Neuronal stem cell (in vitro differentiated cells): Measurements from ENCODE around the gene CSRNP2.
"Not testable (repeated sequence)": the region's sequence is repeated elsewhere in the genome, so short reads cannot be mapped to it uniquely, and the experiment has no call there.

Experiments used
- DNase-seq: peaks from one replicate; pipeline ENCODE4 v3.0.0-alpha.2; 2013; ENCODE audit warnings: low spot score
- H2AFZ ChIP-seq: one replicate; pipeline ENCODE4 v1.6.1; 2013; ENCODE audit warnings: mild to moderate bottlenecking, low read length, inconsistent platforms
- H2AK5ac ChIP-seq: 2 replicates; pipeline ENCODE4 v1.6.1; 2013; ENCODE audit warnings: low read depth, mild to moderate bottlenecking, inconsistent platforms, low read length, moderate library complexity, mixed read lengths
- H2BK120ac ChIP-seq: 2 replicates; pipeline ENCODE4 v1.6.1; 2013; ENCODE audit warnings: low read depth, mild to moderate bottlenecking, inconsistent platforms, low read length, moderate library complexity, mixed read lengths
- H2BK12ac ChIP-seq: one replicate; pipeline ENCODE4 v1.6.1; 2013; ENCODE audit warnings: low read length, inconsistent platforms
- H2BK15ac ChIP-seq: 2 replicates; pipeline ENCODE4 v1.6.1; 2013; ENCODE audit warnings: mild to moderate bottlenecking, low read length, inconsistent platforms, mixed read lengths
- H2BK5ac ChIP-seq: one replicate; pipeline ENCODE4 v1.6.1; 2013; ENCODE audit warnings: inconsistent platforms, mild to moderate bottlenecking, low read length, moderate library complexity
- H3K14ac ChIP-seq: one replicate; pipeline ENCODE4 v1.6.1; 2013; ENCODE audit warnings: low read length, inconsistent platforms
- H3K18ac ChIP-seq: 2 replicates; pipeline ENCODE4 v1.6.1; 2013; ENCODE audit warnings: low read length, inconsistent platforms
- H3K23ac ChIP-seq: 2 replicates; pipeline ENCODE4 v1.6.1; 2013; ENCODE audit warnings: low read depth, mild to moderate bottlenecking, mixed read lengths, low read length, inconsistent platforms; ENCODE audit not compliant: poor library complexity
- H3K27ac ChIP-seq: replicated peaks from 3 replicates; pipeline ENCODE4 v1.5.1; 2013; ENCODE audit warnings: low read length, inconsistent platforms
- H3K27me3 ChIP-seq, 3 experiments: 2 replicates each; pipeline ENCODE4 v1.6.1; 2013; ENCODE audit warnings: low read length in 3 of 3, mild to moderate bottlenecking in 2 of 3, inconsistent platforms in 1 of 3, low read depth in 1 of 3, mixed read lengths in 1 of 3, moderate library complexity in 1 of 3; ENCODE audit not compliant: control insufficient read depth in 3 of 3, insufficient read depth in 3 of 3
- H3K36me3 ChIP-seq, 2 donors: replicated peaks in 1 of 2; 2 replicates each; pipeline ENCODE4 v1.6.1; 2013; ENCODE audit warnings: low read length in 2 of 2; ENCODE audit not compliant: control insufficient read depth in 2 of 2, insufficient read depth in 2 of 2
- H3K4ac ChIP-seq: 2 replicates; pipeline ENCODE4 v1.6.1; 2013; ENCODE audit warnings: inconsistent platforms, mild to moderate bottlenecking, low read length, moderate library complexity
- H3K4me1 ChIP-seq, 2 donors: 1 replicate in 1 of 2; 2 replicates in 1 of 2; pipeline ENCODE4 v1.6.1; 2013; ENCODE audit warnings: low read length in 2 of 2, low read depth in 1 of 2; ENCODE audit not compliant: control insufficient read depth in 2 of 2, insufficient read depth in 1 of 2
- H3K4me2 ChIP-seq: one replicate; pipeline ENCODE4 v1.6.1; 2013; ENCODE audit warnings: mild to moderate bottlenecking, low read length, inconsistent platforms; ENCODE audit not compliant: insufficient read depth, poor library complexity, severe bottlenecking
- H3K4me3 ChIP-seq, 2 donors: 2 replicates each; pipeline ENCODE4 v1.5.1; 2013; ENCODE audit warnings: low read length in 2 of 2, mild to moderate bottlenecking in 2 of 2, inconsistent platforms in 1 of 2, moderate library complexity in 1 of 2
- H3K79me1 ChIP-seq: one replicate; pipeline ENCODE4 v1.6.1; 2013; ENCODE audit warnings: low read depth, mild to moderate bottlenecking, inconsistent platforms, low read length, moderate library complexity
- H3K9ac ChIP-seq: one replicate; pipeline ENCODE4 v1.6.1; 2013; ENCODE audit warnings: mild to moderate bottlenecking, low read depth, low read length, inconsistent platforms; ENCODE audit not compliant: poor library complexity
- H3K9me3 ChIP-seq, 2 donors: replicated peaks in 1 of 2; 2 replicates each; pipeline versions ENCODE3 to v1.6.1; 2013; ENCODE audit warnings: low read length in 2 of 2, mild to moderate bottlenecking in 2 of 2, inconsistent platforms in 1 of 2, low read depth in 1 of 2, mixed read lengths in 1 of 2, moderate library complexity in 1 of 2; ENCODE audit not compliant: control insufficient read depth in 2 of 2, insufficient read depth in 1 of 2
- H4K8ac ChIP-seq: one replicate; pipeline ENCODE4 v1.6.1; 2013; ENCODE audit warnings: low read depth, mild to moderate bottlenecking, inconsistent platforms, low read length, moderate library complexity
- H4K91ac ChIP-seq: one replicate; pipeline ENCODE4 v1.6.1; 2013; ENCODE audit warnings: low read length, low read depth, mild to moderate bottlenecking, inconsistent platforms; ENCODE audit not compliant: poor library complexity
- WGBS, 2 donors: extraction: QIAGEN DNeasy Blood & Tissue Kit; methylation state at CpG; one replicate each; pipeline ENCODE4 v1.1.7; 2013; ENCODE audit warnings: missing lambda C conversion rate in 2 of 2, mixed read lengths in 1 of 2; ENCODE audit not compliant: insufficient read length in 2 of 2, insufficient replicate concordance in 1 of 2; ENCODE audit errors: extremely low coverage in 2 of 2; 5-methylcytosine and 5-hydroxymethylcytosine counted together

Gene CSRNP2

GRCh38 chr12:51078866-51079265 is 4.5 kb downstream of the CSRNP2 start:
- no CpG with 5 or more reads among the region's 6 CpGs for WGBS, 2 donors
- not testable (repeated sequence) for H2AFZ ChIP-seq, H3K79me1 ChIP-seq, H3K4ac ChIP-seq, H2BK120ac ChIP-seq, H2BK5ac ChIP-seq, H3K4me3 ChIP-seq, H4K8ac ChIP-seq, H2BK15ac ChIP-seq, H3K14ac ChIP-seq, H3K23ac ChIP-seq, H3K27me3 ChIP-seq, H4K91ac ChIP-seq, H2AK5ac ChIP-seq, H3K9ac ChIP-seq, H3K18ac ChIP-seq, H3K4me2 ChIP-seq, H3K4me1 ChIP-seq, H3K9me3 ChIP-seq, DNase-seq, H2BK12ac ChIP-seq, H3K27ac ChIP-seq
- peaks cover under 1 to 31% of the 10 kb centered on the region in 2 donors for H3K36me3 ChIP-seq

- not testable (repeated sequence) for H2BK12ac ChIP-seq, DNase-seq, H2AFZ ChIP-seq, H4K91ac ChIP-seq, H3K9me3 ChIP-seq, H3K4me1 ChIP-seq, H3K79me1 ChIP-seq, H4K8ac ChIP-seq, H3K27me3 ChIP-seq, H2BK15ac ChIP-seq, H3K14ac ChIP-seq, H3K23ac ChIP-seq, H2BK120ac ChIP-seq, H3K9ac ChIP-seq, H2BK5ac ChIP-seq, H3K18ac ChIP-seq, H3K4ac ChIP-seq, H3K4me3 ChIP-seq, H3K4me2 ChIP-seq, H2AK5ac ChIP-seq, H3K27ac ChIP-seq
- no CpG with 5 or more reads among the region's 5 CpGs for WGBS, 2 donors
- H3K36me3 ChIP-seq, result peaks cover 3 to 36% of the 10 kb centered on the region in 2 donors
These were observed 5.0 kb downstream of the CSRNP2 start for GRCh38 chr12:51078346-51078745.

- peaks cover 3 to 40% of the 10 kb centered on the region in 2 donors for H3K36me3 ChIP-seq
- H3K27me3 ChIP-seq, result no peaks in the 10 kb centered on the region
- WGBS, 2 donors, result no CpG with 5 or more reads among the region's 5 CpGs
- no peak overlapping the region for H2AK5ac ChIP-seq
- no peak overlapping the region for H3K4ac ChIP-seq
- H4K91ac ChIP-seq, result no peak overlapping the region
- H2BK12ac ChIP-seq, result no peak overlapping the region
- H3K27ac ChIP-seq, result no peak overlapping the region
- H3K9ac ChIP-seq, result no peak overlapping the region
- H3K18ac ChIP-seq, result no peak overlapping the region
- H2BK120ac ChIP-seq, result no peak overlapping the region
- H3K4me3 ChIP-seq, result no peak overlapping the region
- no peak overlapping the region for H2AFZ ChIP-seq
- H3K4me2 ChIP-seq, result no peak overlapping the region
- H4K8ac ChIP-seq, result no peak overlapping the region
- H3K14ac ChIP-seq, result no peak overlapping the region
- H2BK5ac ChIP-seq, result no peak overlapping the region
- DNase-seq, result no peak
- H3K9me3 ChIP-seq, result no peaks in the 10 kb centered on the region
- H3K79me1 ChIP-seq, result peaks cover 5% of the 10 kb centered on the region
- no peak overlapping the region for H2BK15ac ChIP-seq
- no peaks in the 10 kb centered on the region for H3K4me1 ChIP-seq
- no peak overlapping the region for H3K23ac ChIP-seq
These were observed 5.5 kb downstream of the CSRNP2 start for GRCh38 chr12:51077930-51078329.

- Histone ChIP-seq H3K9ac (no peak overlapping the region), H3K4ac (no peak overlapping the region), H3K18ac (no peak overlapping the region), H3K9me3 (no peaks in the 10 kb centered on the region), H2BK15ac (no peak overlapping the region), H4K8ac (no peak overlapping the region), H3K4me1 (no peaks in the 10 kb centered on the region), H3K14ac (no peak overlapping the region), H2BK12ac (no peak overlapping the region), H3K23ac (no peak overlapping the region), H3K4me3 (no peak overlapping the region), H3K79me1 (peaks cover 5% of the 10 kb centered on the region), H2BK5ac (no peak overlapping the region), H2BK120ac (no peak overlapping the region), H4K91ac (no peak overlapping the region), H3K27ac (no peak overlapping the region), H2AK5ac (no peak overlapping the region), H3K4me2 (no peak overlapping the region), H3K27me3 (no peaks in the 10 kb centered on the region), H2AFZ (no peak overlapping the region), H3K36me3 (peaks cover 12 to 55% of the 10 kb centered on the region in 2 donors)
- no peak for DNase-seq
- WGBS, 2 donors, result no CpG with 5 or more reads among the region's 10 CpGs
These were observed 7.0 kb downstream of the CSRNP2 start for GRCh38 chr12:51076236-51076930.
